Stimulated activated CD8-positive, alpha-beta memory T cell treated with anti-CD3 and anti-CD28 coated beads, Interleukin-15, amount 100 ng/mL, for 1 hour (primary cell): Measurements from ENCODE around the gene MPRIP.
A peak's percentile ranks its signal among the peaks of the same experiment; 100 is the strongest.

Source experiments
- DNase-seq: peaks from one replicate; pipeline ENCODE4 v3.0.0-alpha.2; 2020; ENCODE audit warnings: low read depth

MPRIP gene

GRCh38 chr17:17237026-17237799 is 195.0 kb downstream of the MPRIP start, which contains the start of gene FLCN:
FLCN (minus strand) TSS chr17:17237168; CDS start chr17:17228137, 9,031 bp downstream.
- peak; percentile 78 for DNase-seq

- DNase-seq = no peak
These were observed 197.6 kb downstream of the MPRIP start for GRCh38 chr17:17239832-17240231.

- no peak for DNase-seq
These were observed 199.4 kb downstream of the MPRIP start for GRCh38 chr17:17241656-17242055.

DNA sequence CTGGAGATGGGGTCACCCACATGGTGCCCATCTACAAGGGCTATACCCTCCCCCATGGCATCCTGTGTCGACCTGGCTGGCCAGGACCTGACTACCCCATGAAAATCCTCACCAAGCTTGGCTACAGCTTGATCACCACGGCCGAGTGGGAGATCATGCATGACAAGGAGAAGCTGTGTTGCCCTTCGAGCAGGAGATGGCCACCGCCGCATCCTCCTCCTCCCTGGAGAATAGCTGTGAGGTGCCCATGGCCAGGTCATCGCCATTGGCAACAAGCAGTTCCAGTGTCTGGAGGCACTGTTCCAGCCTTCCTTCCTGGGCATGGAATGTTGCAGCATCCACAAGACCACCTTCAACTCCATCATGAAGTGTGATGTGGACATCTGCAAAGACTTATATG is 200.0 kb downstream of the MPRIP start:
- no peak for DNase-seq
